GM18508 (cell line): ENCODE measurements around the gene BABAM2.

Source experiments
- ATAC-seq: cut with Tn5 transposase; IDR thresholded peaks from one replicate; pipeline ENCODE4 v1.9.1; 2021; ENCODE audit warnings: moderate number of reproducible peaks; ENCODE audit not compliant: insufficient read depth, unreplicated experiment

The BABAM2 gene

GRCh38 chr2:28150236-28150915 lies 259.8 kb downstream of the BABAM2 start:
- ATAC-seq, result no peak

- ATAC-seq, result no peak
Observed at GRCh38 chr2:28150994-28151393, 260.5 kb downstream of the BABAM2 start.

- ATAC-seq, result no peak
Observed at GRCh38 chr2:28152585-28153280, 262.2 kb downstream of the BABAM2 start.

DNA sequence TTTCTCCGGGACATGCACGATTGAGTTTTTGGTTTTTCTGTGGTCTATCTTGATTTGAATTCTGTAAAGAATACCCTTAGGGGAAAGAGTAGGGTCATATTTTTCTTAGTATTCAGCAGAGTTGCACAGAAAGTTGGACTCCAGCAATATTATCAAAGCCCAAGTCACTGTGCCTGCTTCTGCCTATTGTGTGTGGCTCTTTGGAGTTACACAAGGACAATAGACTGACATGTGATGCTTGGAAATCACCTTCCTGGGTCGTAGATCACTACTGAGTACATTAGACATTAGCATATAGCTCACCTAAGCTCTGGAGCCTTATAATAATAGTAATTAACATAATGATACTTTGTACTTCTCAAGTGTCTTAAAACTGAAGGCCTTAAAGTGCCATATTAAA lies 263.3 kb downstream of the BABAM2 start:
- no peak for ATAC-seq

DNA sequence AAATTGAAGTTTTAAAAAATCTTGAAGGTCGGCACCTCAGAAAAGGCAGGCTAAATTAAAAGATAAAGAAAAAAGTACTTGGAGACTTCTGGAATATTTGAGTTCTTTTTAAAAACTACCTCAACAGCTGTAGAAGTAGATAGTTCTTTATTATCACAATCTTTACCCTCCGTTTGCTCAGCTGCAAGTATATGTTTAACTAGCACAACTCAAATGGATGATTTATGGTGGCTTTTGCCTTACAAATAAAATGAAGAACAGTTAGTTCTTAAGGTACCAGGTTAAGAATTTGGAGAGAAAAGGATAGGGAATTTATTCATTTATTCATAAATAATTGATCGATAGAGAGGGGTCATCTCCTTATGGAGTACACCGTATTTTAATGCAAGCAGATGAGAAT lies 264.6 kb downstream of the BABAM2 start:
- ATAC-seq, result no peak

DNA sequence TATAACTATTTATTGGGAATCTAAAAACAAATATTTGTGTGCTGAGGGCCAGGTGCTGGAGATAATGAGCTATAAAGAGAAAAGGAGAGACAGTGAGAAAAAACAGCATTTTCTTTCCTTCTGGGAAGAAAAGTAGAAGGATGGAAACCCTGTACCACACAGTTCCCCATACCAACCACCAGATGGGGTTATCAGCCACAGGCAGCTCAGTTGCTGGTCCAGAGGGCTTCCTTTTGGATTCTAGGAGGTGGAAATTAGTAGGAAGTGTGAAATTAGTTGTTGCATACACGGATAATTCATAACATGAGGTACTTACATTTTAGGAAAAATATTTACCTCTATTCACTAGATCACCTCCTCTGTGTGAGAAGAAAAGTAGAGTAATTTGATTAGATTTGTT lies 265.1 kb downstream of the BABAM2 start:
- no peak for ATAC-seq

- ATAC-seq, result no peak
Observed at GRCh38 chr2:28158791-28159190, 268.3 kb downstream of the BABAM2 start.

GRCh38 chr2:28160986-28161425 lies 270.5 kb downstream of the BABAM2 start:
- ATAC-seq, result no peak

- ATAC-seq, result no peak
Observed at GRCh38 chr2:28161466-28161865, 270.9 kb downstream of the BABAM2 start.

- no peak for ATAC-seq
Observed at GRCh38 chr2:28162564-28162963, 272.0 kb downstream of the BABAM2 start.

DNA sequence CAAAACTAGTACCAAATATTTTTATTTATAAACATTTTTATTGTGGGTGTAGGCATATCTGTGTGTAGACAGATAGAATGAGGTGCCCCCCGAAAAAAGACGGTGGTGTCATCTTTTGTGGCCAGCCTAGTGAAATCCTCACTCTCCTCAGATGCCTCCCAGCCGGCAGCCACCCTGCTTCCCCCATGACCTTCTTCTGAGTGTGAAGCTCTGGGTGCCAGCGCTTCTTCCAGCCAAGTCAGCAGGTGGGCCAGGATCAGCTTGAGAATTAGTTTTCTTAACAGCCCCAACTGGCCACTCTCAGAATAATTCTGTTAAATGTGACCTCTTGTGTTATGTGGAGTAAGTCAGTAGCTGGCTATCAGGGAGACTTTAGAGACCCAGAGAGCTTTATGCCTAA lies 272.5 kb downstream of the BABAM2 start:
- ATAC-seq, result no peak

GRCh38 chr2:28163627-28164279 lies 273.2 kb downstream of the BABAM2 start:
- ATAC-seq, result no peak

DNA sequence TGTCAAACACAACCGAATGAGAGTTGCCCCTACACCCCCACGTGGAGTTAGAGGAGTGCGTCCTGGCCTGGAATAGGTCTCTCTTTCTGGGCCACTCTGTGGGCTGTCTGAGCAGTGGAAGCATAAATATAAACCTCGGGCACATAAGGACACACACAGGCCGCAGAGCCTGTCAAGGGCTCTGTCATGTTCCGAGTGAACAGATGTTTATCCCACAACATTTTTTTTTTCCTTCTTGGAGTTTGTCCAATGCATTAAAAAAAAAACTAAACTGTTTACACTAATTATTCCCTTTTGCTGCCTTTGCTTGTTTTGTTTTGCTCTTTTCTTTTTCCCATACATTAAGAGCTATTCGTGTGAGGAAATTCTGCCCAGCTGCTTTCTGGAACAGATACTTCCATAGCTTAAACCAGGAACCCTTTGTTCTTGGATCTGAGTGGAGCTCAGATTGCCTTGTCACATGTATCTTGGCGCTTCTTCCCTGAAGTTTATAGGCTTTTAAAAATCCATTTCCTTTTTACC lies 273.8 kb downstream of the BABAM2 start:
- ATAC-seq, result no peak

GRCh38 chr2:28165087-28165635 lies 274.6 kb downstream of the BABAM2 start:
- ATAC-seq, result no peak

DNA sequence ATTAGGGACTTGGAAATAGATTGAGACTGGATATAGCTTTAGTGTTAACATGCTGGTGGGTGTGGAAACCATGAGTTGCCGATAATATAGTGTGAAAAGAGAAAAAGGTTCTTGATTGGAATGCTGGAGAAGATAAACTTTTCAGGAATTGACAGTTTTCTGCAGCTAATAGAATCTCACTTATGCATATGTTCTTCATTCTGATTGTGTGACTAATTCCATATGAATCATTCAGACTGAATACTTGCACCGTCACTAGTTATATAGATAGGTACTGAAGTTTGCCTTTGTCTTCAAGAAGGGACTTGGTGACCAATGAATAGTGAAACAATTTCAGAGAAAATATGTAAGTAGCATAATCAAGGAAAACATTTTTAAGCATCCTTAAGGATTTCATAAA lies 276.4 kb downstream of the BABAM2 start:
- no peak for ATAC-seq

- ATAC-seq, result no peak
Observed at GRCh38 chr2:28168376-28168775, 277.8 kb downstream of the BABAM2 start.

- no peak for ATAC-seq
Observed at GRCh38 chr2:28169492-28169891, 279.0 kb downstream of the BABAM2 start.

- no peak for ATAC-seq
Observed at GRCh38 chr2:28172114-28172898, 281.8 kb downstream of the BABAM2 start.

DNA sequence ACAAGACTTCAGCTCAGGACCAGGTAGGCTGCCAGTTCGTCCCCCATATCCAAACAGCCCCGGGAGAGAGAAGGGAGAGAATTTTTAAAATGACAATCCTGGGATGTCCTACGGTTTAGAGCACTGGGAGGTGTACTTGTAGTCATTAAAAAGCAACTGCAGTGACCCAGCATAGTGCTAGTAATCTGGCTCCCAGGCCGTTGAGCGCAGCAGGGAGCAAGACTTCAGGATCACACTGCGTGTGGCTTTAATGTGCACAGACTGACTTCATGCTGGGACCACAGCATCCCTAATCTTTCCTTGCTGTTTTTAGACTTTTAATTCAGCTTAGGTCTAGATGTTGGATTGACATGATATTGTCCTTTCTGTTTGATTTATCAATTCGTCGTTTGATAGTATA lies 282.8 kb downstream of the BABAM2 start:
- no peak for ATAC-seq

DNA sequence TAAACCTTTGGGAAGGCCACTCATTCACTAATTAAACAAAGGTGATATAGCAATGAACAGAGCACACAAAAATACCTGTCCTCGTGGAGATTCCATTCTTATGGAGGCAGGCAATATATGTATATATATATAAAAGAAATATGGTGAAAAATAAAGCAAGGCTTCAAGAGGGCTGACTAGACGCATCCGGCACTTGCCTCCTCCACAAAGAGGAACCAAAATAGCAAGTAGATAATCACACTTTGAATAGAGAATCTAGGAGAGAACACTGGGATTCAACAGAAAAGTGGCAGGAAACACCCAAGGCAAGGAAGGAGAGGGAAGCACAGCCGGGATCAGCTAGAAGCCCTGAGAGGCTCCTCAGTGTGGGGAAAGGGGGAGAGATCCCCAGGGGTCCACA lies 283.7 kb downstream of the BABAM2 start:
- ATAC-seq, result no peak
